ENCODE data around the gene SLCO1C1. TPM values are rescaled to one million over a fixed set of nuclear protein-coding genes. Genes with fewer than 3 reads are reported as not detected.

The SLCO1C1 gene, protein sequence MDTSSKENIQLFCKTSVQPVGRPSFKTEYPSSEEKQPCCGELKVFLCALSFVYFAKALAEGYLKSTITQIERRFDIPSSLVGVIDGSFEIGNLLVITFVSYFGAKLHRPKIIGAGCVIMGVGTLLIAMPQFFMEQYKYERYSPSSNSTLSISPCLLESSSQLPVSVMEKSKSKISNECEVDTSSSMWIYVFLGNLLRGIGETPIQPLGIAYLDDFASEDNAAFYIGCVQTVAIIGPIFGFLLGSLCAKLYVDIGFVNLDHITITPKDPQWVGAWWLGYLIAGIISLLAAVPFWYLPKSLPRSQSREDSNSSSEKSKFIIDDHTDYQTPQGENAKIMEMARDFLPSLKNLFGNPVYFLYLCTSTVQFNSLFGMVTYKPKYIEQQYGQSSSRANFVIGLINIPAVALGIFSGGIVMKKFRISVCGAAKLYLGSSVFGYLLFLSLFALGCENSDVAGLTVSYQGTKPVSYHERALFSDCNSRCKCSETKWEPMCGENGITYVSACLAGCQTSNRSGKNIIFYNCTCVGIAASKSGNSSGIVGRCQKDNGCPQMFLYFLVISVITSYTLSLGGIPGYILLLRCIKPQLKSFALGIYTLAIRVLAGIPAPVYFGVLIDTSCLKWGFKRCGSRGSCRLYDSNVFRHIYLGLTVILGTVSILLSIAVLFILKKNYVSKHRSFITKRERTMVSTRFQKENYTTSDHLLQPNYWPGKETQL
- total RNA-seq, result not detected

DNA sequence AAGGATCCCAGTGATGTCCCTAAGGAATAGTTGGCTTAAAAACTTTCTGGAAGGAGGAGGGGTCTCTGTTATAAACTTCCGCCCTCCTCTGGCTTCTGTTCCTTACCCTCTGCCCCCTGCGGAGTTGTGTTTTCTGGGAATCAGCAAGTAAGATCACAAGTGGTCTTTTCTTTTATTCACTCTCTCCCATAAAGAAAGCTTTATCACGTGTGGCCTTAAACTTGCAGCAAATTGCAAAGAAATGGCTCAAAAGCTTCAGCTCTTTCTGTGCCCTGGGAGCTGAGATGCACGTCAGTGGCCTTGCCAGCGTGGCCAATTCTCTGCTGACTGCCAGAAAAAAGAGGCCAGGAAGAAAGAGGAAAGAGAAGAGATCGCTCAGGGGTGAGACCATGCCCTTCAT, at the start of gene SLCO1C1:
Gene SLCO1C1 (plus strand): TSS at position 101 of the 400 bp plus-strand sequence. CDS start 4,245 bp downstream, outside the sequence.
- no peaks in the 10 kb centered on the region for H3K9me3 Mint-ChIP-seq
- no peak within 1 kb of the TSS for H3K27ac Mint-ChIP-seq
- ChIA-PET POLR2A (no interaction called here), CTCF (no interaction called here)
- no peaks in the 10 kb centered on the region for H3K4me1 Mint-ChIP-seq
- no peak for DNase-seq
- H3K36me3 Mint-ChIP-seq (ENCODE audit: low read depth), result no peaks in the 10 kb centered on the region
- no peaks in the 10 kb centered on the region for H3K27me3 Mint-ChIP-seq
- H3K4me3 Mint-ChIP-seq, result no peak within 1 kb of the TSS

DNA sequence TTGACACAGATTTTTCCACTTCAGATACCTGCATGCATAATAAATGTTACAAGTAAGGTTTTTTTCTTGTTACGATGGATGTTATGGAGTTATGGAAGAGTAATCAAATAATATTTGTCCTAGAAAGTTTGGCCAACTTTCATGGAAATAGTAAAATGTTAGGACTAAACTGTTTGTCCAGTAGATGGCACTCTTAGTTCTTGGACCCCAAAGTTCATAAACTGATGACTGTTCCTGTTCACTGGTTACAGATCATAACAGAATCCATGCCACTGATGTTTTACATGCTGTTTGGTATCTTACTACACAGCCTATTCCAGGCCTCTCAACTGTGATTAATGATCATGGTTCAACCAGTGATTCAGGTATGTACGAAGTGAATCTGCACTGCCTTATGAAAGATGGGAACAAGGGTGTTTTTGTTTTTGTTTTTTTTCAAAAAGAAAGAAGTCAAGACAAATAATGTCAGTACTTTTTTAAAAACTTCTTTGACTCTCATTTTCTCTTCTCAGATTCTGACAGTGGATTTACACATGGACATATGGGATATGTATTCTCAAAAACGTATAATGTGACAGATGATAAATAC, 48.8 kb upstream of the SLCO1C1 start:
- DNase-seq, result no peak
- ChIA-PET POLR2A (no interaction called here), CTCF (no interaction called here)
- Mint-ChIP-seq H3K4me1 (no peaks in the 10 kb centered on the region), H3K9me3 (no peaks in the 10 kb centered on the region), H3K36me3 (ENCODE audit: low read depth) (no peaks in the 10 kb centered on the region), H3K27me3 (no peaks in the 10 kb centered on the region), H3K4me3 (no peak overlapping the region), H3K27ac (no peak overlapping the region)

DNA sequence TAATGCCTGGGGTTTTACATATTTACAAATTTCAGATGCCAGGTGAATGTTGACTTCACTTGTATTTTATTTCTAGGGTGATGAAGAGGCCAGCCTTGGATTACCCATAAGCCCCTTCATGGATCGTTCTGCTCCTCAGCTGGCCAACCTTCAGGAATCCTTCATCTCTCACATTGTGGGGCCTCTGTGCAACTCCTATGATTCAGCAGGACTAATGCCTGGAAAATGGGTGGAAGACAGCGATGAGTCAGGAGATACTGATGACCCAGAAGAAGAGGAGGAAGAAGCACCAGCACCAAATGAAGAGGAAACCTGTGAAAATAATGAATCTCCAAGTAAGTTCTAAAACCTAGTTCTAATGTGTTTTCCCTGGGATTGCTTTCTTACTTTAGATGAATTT, 41.3 kb upstream of the SLCO1C1 start:
- ChIA-PET CTCF (no interaction called here), POLR2A (no interaction called here)
- H3K27me3 Mint-ChIP-seq, result no peaks in the 10 kb centered on the region
- no peak overlapping the region for H3K27ac Mint-ChIP-seq
- no peaks in the 10 kb centered on the region for H3K9me3 Mint-ChIP-seq
- H3K4me1 Mint-ChIP-seq, result no peaks in the 10 kb centered on the region
- H3K36me3 Mint-ChIP-seq (ENCODE audit: low read depth), result no peaks in the 10 kb centered on the region
- no peak for DNase-seq
- H3K4me3 Mint-ChIP-seq, result no peak overlapping the region

DNA sequence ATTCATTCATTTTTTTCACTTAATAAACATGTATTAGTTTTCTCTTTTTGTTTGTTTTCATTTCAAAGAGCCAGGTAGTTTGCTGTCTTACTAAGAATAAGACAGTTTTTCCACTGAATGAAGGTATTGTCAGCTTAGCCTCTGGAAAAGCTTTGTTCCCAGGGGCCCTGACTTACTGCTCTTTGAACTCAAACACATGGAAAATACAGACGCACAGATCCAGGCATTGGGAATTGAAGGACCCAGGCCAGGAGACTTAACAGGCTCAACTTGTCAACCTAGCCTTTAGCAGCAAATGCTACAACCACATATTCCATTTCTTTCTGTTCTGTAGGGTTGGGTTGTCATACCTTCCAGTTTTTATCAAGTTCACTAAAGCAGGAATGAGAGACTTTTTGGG, 38.5 kb upstream of the SLCO1C1 start:
- H3K27ac Mint-ChIP-seq, result no peak overlapping the region
- H3K36me3 Mint-ChIP-seq (ENCODE audit: low read depth), result no peaks in the 10 kb centered on the region
- no peak overlapping the region for H3K4me3 Mint-ChIP-seq
- H3K27me3 Mint-ChIP-seq, result no peaks in the 10 kb centered on the region
- H3K9me3 Mint-ChIP-seq, result peaks cover 13% of the 10 kb centered on the region
- CTCF ChIA-PET, result no interaction called here
- H3K4me1 Mint-ChIP-seq, result no peaks in the 10 kb centered on the region
- POLR2A ChIA-PET, result no interaction called here
- no peak for DNase-seq

DNA sequence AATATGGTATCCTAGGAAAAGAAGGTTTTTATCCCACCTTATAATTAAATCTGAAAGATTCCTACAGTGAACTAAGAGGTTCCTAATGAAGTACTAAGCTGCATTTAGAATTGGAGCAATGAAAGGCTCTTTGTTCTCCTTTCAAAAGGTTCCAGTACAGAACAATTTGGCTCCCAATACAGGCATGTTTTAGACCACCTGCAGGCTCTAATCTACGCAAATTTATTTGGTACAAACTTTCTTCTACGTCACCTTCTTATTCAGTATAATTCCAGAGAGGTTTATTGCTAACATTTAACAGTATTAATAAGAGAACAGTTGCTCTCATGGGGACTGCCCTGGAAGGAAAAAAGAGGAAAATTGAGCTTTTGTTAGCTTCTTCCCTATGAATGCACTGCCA, 37.6 kb upstream of the SLCO1C1 start:
- CTCF ChIA-PET, result no interaction called here

DNA sequence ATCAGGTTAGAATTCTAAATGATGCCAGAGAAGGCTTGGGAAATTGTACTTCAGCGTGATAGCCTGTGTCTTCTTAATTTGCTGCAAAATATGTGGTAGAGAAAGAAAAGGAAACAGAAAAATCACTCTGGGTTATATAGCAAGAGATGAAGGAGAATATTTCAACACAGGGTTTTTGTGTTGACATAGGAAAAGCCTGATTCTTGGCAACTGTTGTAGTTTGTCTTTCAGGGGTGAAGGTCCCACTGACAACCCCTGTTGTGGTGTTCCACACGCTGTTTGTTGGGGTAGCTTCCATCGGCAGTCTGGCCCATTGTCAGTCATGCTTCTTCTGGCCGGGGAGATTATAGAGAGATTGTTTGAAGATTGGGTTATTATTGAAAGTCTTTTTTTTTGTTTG, 13.8 kb upstream of the SLCO1C1 start:
- Mint-ChIP-seq H3K9me3 (no peaks in the 10 kb centered on the region), H3K4me3 (no peak overlapping the region), H3K36me3 (ENCODE audit: low read depth) (no peaks in the 10 kb centered on the region), H3K27ac (no peak overlapping the region), H3K27me3 (no peaks in the 10 kb centered on the region), H3K4me1 (no peaks in the 10 kb centered on the region)
- DNase-seq, result no peak
- ChIA-PET CTCF (no interaction called here), POLR2A (no interaction called here)

More for the DNA sequence above, 37.6 kb upstream of the SLCO1C1 start:
- Mint-ChIP-seq H3K36me3 (ENCODE audit: low read depth) (no peaks in the 10 kb centered on the region), H3K4me3 (no peak overlapping the region), H3K4me1 (no peaks in the 10 kb centered on the region), H3K27ac (no peak overlapping the region), H3K27me3 (no peaks in the 10 kb centered on the region), H3K9me3 (peaks cover 21% of the 10 kb centered on the region)
- no peak for DNase-seq
- POLR2A ChIA-PET, result no interaction called here

DNA sequence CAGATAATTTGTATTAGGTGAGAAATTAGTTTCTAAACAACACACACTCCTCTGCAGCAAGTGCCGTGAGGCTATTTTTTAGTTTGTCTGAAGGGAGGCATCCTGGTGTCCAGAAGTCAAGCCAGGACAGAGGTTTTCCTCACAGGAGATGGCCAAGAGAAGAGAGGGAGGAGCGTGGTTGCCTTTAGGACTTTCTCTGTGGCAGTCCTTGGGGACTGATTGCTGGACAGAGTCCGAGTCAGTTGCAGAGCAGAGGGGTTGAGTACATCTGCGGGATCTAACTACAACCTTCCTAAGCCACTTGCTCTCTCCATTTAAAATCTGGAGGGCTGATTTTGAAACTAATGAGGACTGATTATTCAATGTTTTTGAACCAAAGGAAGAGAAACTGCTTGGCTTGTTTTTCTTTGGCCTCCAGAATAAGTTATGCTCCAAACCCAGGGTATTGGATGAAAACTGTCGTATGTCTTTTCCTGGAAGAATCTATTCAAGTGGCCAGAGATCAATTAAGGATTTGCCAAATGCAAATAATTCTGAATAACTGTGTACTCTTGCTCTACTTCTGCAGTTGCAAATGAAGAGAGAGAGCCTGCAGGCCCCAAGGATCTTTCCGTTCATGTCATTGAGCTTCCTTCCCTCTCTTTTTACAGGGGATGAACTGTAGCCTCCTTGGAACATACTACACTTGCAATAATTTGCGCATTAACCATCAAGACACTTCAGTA, 1.2 kb downstream of the SLCO1C1 start:
- Mint-ChIP-seq H3K9me3 (no peaks in the 10 kb centered on the region), H3K4me3 (no peak overlapping the region), H3K4me1 (no peaks in the 10 kb centered on the region), H3K36me3 (ENCODE audit: low read depth) (no peaks in the 10 kb centered on the region), H3K27me3 (no peaks in the 10 kb centered on the region), H3K27ac (no peak overlapping the region)
- ChIA-PET POLR2A (no interaction called here), CTCF (no interaction called here)
- DNase-seq, result no peak

DNA sequence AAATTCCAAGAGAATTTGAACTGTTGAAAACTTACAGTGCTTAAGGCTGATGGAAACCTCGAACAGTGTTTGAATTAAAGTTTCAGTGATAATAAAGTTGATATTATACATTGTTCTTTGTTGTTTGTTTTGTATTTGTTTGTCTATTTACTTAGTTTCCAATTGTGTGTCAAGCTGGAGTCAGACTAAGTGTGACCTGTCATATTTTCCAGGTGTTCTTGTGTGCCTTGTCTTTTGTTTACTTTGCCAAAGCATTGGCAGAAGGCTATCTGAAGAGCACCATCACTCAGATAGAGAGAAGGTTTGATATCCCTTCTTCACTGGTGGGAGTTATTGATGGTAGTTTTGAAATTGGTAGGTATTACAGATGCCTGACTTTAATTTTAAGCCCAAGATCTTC, 6.0 kb downstream of the SLCO1C1 start:
- H3K9me3 Mint-ChIP-seq, result no peaks in the 10 kb centered on the region
- no peak overlapping the region for H3K27ac Mint-ChIP-seq
- H3K27me3 Mint-ChIP-seq, result no peaks in the 10 kb centered on the region
- POLR2A ChIA-PET, result no interaction called here
- H3K36me3 Mint-ChIP-seq (ENCODE audit: low read depth), result no peaks in the 10 kb centered on the region
- CTCF ChIA-PET, result no interaction called here
- DNase-seq, result no peak
- no peaks in the 10 kb centered on the region for H3K4me1 Mint-ChIP-seq
- H3K4me3 Mint-ChIP-seq, result no peak overlapping the region

DNA sequence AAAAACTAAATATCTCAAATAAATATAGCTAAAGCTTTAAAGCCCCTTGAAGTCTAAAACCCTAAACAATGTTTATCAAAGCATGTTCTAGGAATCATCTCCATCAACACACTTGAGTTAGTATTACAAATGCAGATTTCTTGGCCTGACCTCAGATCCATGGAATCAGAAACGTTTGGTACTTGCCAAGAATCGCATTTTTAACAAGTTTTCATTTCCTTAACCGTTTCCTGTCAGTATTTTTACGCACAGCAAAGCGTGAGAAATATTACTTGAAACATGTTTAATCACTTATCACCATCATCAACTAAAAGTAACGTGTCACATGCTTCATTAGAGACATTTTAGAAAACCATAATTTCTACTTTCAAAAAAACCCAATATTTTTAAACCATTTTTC, 9.7 kb downstream of the SLCO1C1 start:
- no peaks in the 10 kb centered on the region for H3K27me3 Mint-ChIP-seq
- POLR2A ChIA-PET, result no interaction called here
- H3K4me3 Mint-ChIP-seq, result no peak overlapping the region
- no peak overlapping the region for H3K27ac Mint-ChIP-seq
- H3K4me1 Mint-ChIP-seq, result no peaks in the 10 kb centered on the region
- no peaks in the 10 kb centered on the region for H3K9me3 Mint-ChIP-seq
- CTCF ChIA-PET, result no interaction called here
- H3K36me3 Mint-ChIP-seq (ENCODE audit: low read depth), result no peaks in the 10 kb centered on the region
- no peak for DNase-seq

DNA sequence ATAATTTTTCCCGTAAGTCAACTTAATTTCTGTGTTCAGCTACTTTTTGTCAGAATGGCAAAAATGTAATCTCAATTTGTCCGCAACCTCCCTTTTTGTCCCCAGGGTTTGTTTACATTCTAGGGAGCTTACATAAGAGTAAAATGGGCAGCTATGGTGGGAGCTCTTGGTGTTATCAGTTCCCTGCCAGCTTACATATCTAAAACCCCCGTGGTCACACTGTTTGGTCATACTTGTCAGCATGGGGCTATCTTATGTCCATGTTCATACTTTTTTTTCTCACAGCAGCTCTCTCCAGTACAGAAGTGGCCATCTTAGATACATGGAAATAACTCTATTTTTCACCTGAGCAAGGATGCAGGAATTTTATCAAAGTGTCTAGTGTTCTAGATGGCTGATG, 16.7 kb downstream of the SLCO1C1 start:
- POLR2A ChIA-PET, result no interaction called here
- no peaks in the 10 kb centered on the region for H3K36me3 Mint-ChIP-seq (ENCODE audit: low read depth)
- CTCF ChIA-PET, result no interaction called here
- no peak overlapping the region for H3K27ac Mint-ChIP-seq
- no peaks in the 10 kb centered on the region for H3K9me3 Mint-ChIP-seq
- H3K4me1 Mint-ChIP-seq, result no peaks in the 10 kb centered on the region
- no peak for DNase-seq
- H3K27me3 Mint-ChIP-seq, result no peaks in the 10 kb centered on the region
- H3K4me3 Mint-ChIP-seq, result no peak overlapping the region

DNA sequence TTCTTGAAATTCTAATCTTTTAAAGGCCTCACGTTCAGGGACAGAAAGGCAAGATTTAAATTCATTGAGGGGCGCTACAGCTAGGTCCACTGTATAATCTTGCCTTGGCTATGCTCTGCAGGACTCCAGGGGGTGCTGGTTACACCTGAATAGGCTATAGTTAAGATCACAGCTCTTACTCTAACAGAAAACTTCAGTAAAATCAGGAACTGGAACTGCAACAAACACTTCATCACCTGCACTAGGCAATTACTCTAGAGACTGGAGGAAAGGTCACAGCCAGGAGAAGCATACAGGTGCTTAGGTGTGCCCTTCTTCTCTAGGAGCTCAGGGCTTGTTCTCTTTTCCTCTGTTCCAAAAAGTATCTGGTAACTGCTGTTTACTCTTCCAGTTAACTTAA, 20.9 kb downstream of the SLCO1C1 start:
- no peaks in the 10 kb centered on the region for H3K27me3 Mint-ChIP-seq

DNA sequence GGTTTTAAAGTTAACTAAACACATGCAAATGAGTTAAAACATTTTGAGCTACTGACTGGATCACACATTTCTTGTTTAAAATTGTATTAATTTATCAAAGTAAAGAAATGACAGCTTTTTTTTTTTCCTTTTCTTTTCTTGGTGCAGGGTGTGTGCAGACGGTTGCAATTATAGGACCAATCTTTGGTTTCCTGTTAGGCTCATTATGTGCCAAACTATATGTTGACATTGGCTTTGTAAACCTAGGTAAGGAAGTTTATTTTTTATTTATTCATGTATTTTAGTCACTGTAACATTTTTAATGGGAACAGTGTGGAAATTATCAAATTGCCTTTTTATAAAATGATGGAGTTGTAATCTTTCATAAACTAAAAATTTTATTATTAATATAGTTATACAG, 21.9 kb downstream of the SLCO1C1 start:
- POLR2A ChIA-PET, result interaction anchor here (0.6 kb wide), 1 partner anchor 173 kb away, joined by 8 read pairs; no protein-coding TSS in a partner anchor
- H3K4me3 Mint-ChIP-seq, result no peak overlapping the region
- no peaks in the 10 kb centered on the region for H3K4me1 Mint-ChIP-seq
- no peak for DNase-seq
- CTCF ChIA-PET, result no interaction called here
- no peaks in the 10 kb centered on the region for H3K36me3 Mint-ChIP-seq (ENCODE audit: low read depth)
- H3K27ac Mint-ChIP-seq, result no peak overlapping the region
- no peaks in the 10 kb centered on the region for H3K9me3 Mint-ChIP-seq
- no peaks in the 10 kb centered on the region for H3K27me3 Mint-ChIP-seq

More for the DNA sequence above, 20.9 kb downstream of the SLCO1C1 start:
- no peak overlapping the region for H3K27ac Mint-ChIP-seq
- H3K36me3 Mint-ChIP-seq (ENCODE audit: low read depth), result no peaks in the 10 kb centered on the region
- no peaks in the 10 kb centered on the region for H3K9me3 Mint-ChIP-seq
- H3K4me3 Mint-ChIP-seq, result no peak overlapping the region
- ChIA-PET POLR2A (no interaction called here), CTCF (no interaction called here)
- DNase-seq, result no peak
- no peaks in the 10 kb centered on the region for H3K4me1 Mint-ChIP-seq

DNA sequence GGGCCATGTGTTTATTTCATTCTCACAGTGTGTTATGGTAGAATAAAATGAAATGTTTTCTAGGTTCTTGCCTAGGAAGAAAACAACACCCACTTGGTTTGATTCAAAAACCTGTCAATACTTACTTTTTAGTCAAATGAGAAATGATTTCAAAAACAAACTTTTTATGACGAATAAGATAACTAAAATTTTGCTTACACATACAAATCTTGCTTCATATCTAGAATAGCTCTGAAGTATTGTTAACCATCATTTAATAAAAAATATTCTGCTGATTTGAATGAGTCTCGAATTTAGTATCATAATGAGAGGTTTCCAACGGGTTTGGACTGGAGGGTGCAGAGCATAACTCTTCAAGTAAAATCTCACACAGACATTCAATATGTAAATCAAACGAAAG, 23.2 kb downstream of the SLCO1C1 start:
- Mint-ChIP-seq H3K4me1 (no peaks in the 10 kb centered on the region), H3K27ac (no peak overlapping the region), H3K4me3 (no peak overlapping the region), H3K36me3 (ENCODE audit: low read depth) (no peaks in the 10 kb centered on the region), H3K9me3 (no peaks in the 10 kb centered on the region), H3K27me3 (no peaks in the 10 kb centered on the region)
- no peak for DNase-seq
- POLR2A ChIA-PET, result no interaction called here
- CTCF ChIA-PET, result no interaction called here

Measured in activated CD4-positive, alpha-beta T cell treated with anti-CD3 and anti-CD28 coated beads, Interleukin-2, amount 10 ng/mL, durations not matched to agents 7 days and 5 days (primary cell).